GM18858 (cell line): ENCODE measurements around the gene CACNA1B.

Experiments used
- ATAC-seq: cut with Tn5 transposase; IDR thresholded peaks from one replicate; pipeline ENCODE4 v1.9.1; 2021; ENCODE audit not compliant: unreplicated experiment

The CACNA1B gene

GRCh38 chr9:137978262-137978714, 100.7 kb downstream of the CACNA1B start:
- ATAC-seq = no peak

- no peak for ATAC-seq
These were observed 104.6 kb downstream of the CACNA1B start for GRCh38 chr9:137982200-137982599.

GRCh38 chr9:137984005-137984404, 106.4 kb downstream of the CACNA1B start:
- ATAC-seq = no peak

GRCh38 chr9:137984520-137985257, 107.1 kb downstream of the CACNA1B start:
- no peak for ATAC-seq

- no peak for ATAC-seq
These were observed 108.1 kb downstream of the CACNA1B start for GRCh38 chr9:137985637-137986071.

GRCh38 chr9:137986268-137987099, 108.9 kb downstream of the CACNA1B start:
- no peak for ATAC-seq

- no peak for ATAC-seq
These were observed 109.9 kb downstream of the CACNA1B start for GRCh38 chr9:137987244-137988030.

- no peak for ATAC-seq
These were observed 110.5 kb downstream of the CACNA1B start for GRCh38 chr9:137988051-137988450.

GRCh38 chr9:137988701-137989100, 111.1 kb downstream of the CACNA1B start:
- ATAC-seq = no peak

GRCh38 chr9:137989156-137989555, 111.6 kb downstream of the CACNA1B start:
- no peak for ATAC-seq

- ATAC-seq = no peak
These were observed 112.6 kb downstream of the CACNA1B start for GRCh38 chr9:137989999-137990715.

- no peak for ATAC-seq
These were observed 126.1 kb downstream of the CACNA1B start for GRCh38 chr9:138003485-138004190.

GRCh38 chr9:138006576-138007233, 129.1 kb downstream of the CACNA1B start:
- no peak for ATAC-seq

GRCh38 chr9:138007566-138007917, 130.0 kb downstream of the CACNA1B start:
- no peak for ATAC-seq

GRCh38 chr9:138007918-138008841, 130.6 kb downstream of the CACNA1B start:
- ATAC-seq = no peak

GRCh38 chr9:138009016-138009802, 131.6 kb downstream of the CACNA1B start:
- ATAC-seq = no peak

- no peak for ATAC-seq
These were observed 132.5 kb downstream of the CACNA1B start for GRCh38 chr9:138009803-138010690.
